NCI-H345 (cell line): ENCODE data around the gene ULK2.

ENCODE experiments used
- DNase-seq: peaks from one replicate; lab custom pipeline; 2025; lab: John Stamatoyannopoulos, UW

Gene ULK2

GRCh38 chr17:19726631-19727376, 140.9 kb downstream of the ULK2 start:
- DNase-seq: no peak

DNA sequence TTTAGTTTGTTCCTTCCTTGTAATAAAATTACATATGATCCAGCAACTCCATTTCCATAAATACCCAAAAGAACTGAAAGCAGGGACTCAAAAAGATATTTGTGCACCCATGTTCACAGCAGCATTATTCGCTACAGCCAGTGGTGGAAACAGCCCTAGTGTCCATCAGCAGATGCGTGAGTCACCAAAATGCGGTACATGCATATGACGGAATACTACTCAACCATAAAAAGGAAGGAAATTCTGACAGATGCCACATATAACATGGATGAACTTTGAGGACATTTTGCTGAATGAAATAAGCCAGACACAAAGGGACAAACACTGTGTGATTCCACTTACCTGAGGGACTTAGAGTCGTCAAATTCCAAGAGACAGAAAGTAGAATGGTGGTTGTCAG, 142.2 kb downstream of the ULK2 start:
- DNase-seq: no peak

DNA sequence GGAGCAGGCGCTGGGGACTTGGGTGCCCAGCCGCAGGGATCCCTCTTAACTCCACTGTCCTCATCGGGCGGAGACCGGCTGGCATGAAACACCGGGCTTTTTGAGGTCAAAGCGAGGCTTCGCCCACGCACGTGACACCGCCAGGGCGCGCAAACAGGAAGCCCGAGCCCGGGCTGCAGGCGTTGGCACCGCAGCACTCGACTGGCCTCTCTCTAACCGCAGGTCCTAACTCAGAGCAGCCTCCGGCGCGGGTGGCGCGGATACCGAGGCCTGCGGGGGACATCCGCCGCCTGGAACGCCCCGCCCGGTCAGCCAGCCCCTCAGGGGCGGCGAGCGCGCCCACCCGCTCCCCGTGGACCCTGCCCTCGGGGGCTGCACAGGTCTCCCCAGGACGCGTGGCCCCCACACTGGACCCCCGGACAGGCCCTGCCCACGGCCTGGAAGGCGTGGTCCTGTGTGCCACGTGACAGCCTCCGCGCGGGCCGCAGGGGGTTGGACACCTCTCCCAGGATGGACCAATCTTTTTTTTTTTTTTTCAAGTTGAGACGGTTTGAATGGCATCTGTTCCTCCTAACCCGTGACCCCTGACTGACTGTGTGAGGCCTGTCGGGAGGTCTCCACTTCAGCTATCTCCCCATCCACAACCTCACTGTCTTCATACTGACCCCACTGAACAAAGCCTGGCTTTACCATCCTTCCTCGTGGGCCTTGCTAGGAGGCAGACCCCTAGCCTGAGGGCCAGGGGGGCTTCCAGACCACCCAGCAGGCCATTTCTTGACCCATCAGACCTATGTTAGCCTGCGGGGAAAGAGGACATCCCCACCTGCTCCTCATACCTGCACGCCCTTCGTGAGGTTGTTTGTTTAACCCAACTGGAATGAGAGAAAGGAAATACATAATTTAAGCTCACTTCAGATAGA, 143.0 kb downstream of the ULK2 start:
- no peak for DNase-seq

GRCh38 chr17:19723964-19724363, 143.8 kb downstream of the ULK2 start:
- DNase-seq: peak; percentile 2
